ENCODE results near the gene CEP89.
"Not testable (repeated sequence)": the region's sequence is repeated elsewhere in the genome, so short reads cannot be mapped to it uniquely, and the experiment has no call there.

CEP89 gene

DNA sequence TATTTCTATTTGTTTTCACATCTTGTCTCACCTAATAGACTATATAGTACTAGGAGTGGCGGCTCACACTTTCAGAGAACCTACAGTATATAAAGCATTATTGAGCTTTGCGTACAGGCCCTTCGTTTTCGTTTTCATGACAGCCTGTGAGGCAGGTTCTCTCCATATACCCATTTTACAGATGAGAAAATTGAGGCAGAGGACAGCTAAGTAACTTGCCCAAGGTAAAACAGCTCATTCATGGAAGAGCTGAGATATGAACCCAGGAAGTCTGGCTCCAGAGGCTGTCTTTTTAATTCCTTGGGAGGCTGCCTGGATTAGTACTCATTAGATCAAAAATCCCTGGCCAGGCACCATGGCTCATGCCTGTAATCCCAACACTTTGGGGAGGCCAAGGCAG is 29.2 kb upstream of the CEP89 start:
- no peak for DNase-seq
- intact Hi-C loops (cut with DNase I; ENCODE audit: low total_unique reads), result no loop called here
- Histone ChIP-seq H3K27me3 (no peaks in the 10 kb centered on the region), H3K27ac (no peak overlapping the region), H3K4me3 (no peak overlapping the region), H3K4me1 (no peaks in the 10 kb centered on the region), H3K36me3 (peaks cover 0 to 12% (median 0%) of the 10 kb centered on the region in 3 donors), H3K9me3 (no peaks in the 10 kb centered on the region)
- no peak for TF ChIP-seq CTCF (IDR thresholded peaks at IDR 0.05)

- H3K27ac ChIP-seq, result no peak overlapping the region
- H3K9me3 ChIP-seq, result no peaks in the 10 kb centered on the region
- no peaks in the 10 kb centered on the region for H3K27me3 ChIP-seq
- peaks cover 0 to 12% (median 0%) of the 10 kb centered on the region in 3 donors for H3K36me3 ChIP-seq
- no peak overlapping the region for H3K4me3 ChIP-seq
- no peak for TF ChIP-seq CTCF (IDR thresholded peaks at IDR 0.05)
- H3K4me1 ChIP-seq, result no peaks in the 10 kb centered on the region
- DNase-seq, result no peak
- intact Hi-C loops (cut with DNase I; ENCODE audit: low total_unique reads), result no loop called here
Observed at GRCh38 chr19:33000510-33000909, 28.8 kb upstream of the CEP89 start.

GRCh38 chr19:32998722-32999121 is 27.0 kb upstream of the CEP89 start:
- Histone ChIP-seq H3K4me1 (no peaks in the 10 kb centered on the region), H3K4me3 (no peak overlapping the region), H3K27ac (no peak overlapping the region), H3K36me3 (peaks cover 0 to 12% (median 0%) of the 10 kb centered on the region in 3 donors), H3K27me3 (no peaks in the 10 kb centered on the region), H3K9me3 (no peaks in the 10 kb centered on the region)
- DNase-seq, result no peak
- TF ChIP-seq CTCF (IDR thresholded peaks at IDR 0.05), result no peak
- intact Hi-C loops (cut with DNase I; ENCODE audit: low total_unique reads), result no loop called here

GRCh38 chr19:32997716-32998355 is 26.1 kb upstream of the CEP89 start:
- Histone ChIP-seq H3K9me3 (no peaks in the 10 kb centered on the region), H3K27ac (no peak overlapping the region), H3K4me1 (no peaks in the 10 kb centered on the region), H3K27me3 (no peaks in the 10 kb centered on the region), H3K36me3 (peaks cover 0 to 12% (median 0%) of the 10 kb centered on the region in 3 donors), H3K4me3 (no peak overlapping the region)
- TF ChIP-seq CTCF (IDR thresholded peaks at IDR 0.05), result no peak
- DNase-seq, result no peak
- intact Hi-C loops (cut with DNase I; ENCODE audit: low total_unique reads), result no loop called here

- peaks cover 0 to 12% (median 0%) of the 10 kb centered on the region in 3 donors for H3K36me3 ChIP-seq
- H3K27ac ChIP-seq; H3K4me3 ChIP-seq; H3K4me1 ChIP-seq; DNase-seq; intact Hi-C loops (cut with DNase I; ENCODE audit: low total_unique reads); H3K27me3 ChIP-seq; H3K9me3 ChIP-seq: not testable (repeated sequence)
Observed at GRCh38 chr19:32997061-32997464, 25.3 kb upstream of the CEP89 start.

- H3K4me3 ChIP-seq; H3K27me3 ChIP-seq; H3K27ac ChIP-seq; H3K9me3 ChIP-seq; DNase-seq; H3K4me1 ChIP-seq; intact Hi-C loops (cut with DNase I; ENCODE audit: low total_unique reads): not testable (repeated sequence)
- H3K36me3 ChIP-seq, result peaks cover 0 to 12% (median 0%) of the 10 kb centered on the region in 3 donors
Observed at GRCh38 chr19:32995966-32996365, 24.2 kb upstream of the CEP89 start.

DNA sequence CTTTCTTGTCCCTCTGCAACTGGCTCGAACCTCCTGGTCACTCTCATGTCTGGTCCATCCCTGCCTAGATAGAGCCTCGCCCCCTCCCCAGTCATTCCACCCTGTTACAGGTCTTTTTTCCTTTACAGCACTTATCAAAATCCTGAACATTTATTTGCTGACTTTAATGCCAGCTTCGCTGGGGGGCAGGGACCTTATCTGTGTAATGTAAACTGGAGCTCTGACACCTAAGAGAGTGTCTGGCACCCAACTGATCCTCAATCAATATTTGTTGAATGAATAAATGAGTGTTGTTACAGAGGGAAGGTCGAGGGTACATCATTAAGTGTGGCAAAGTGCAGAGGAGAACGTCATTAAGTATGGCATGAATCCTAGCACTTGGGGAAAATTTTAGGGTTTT is 17.0 kb upstream of the CEP89 start:
- no peak for DNase-seq
- Histone ChIP-seq H3K4me1 (no peaks in the 10 kb centered on the region), H3K27ac (no peak overlapping the region), H3K27me3 (no peaks in the 10 kb centered on the region), H3K9me3 (no peaks in the 10 kb centered on the region), H3K4me3 (no peak overlapping the region), H3K36me3 (no peaks in the 10 kb centered on the region)
- TF ChIP-seq CTCF (IDR thresholded peaks at IDR 0.05), result no peak
- intact Hi-C loops (cut with DNase I; ENCODE audit: low total_unique reads), result no loop called here

- H3K27ac ChIP-seq; H3K4me1 ChIP-seq; DNase-seq; H3K9me3 ChIP-seq; H3K4me3 ChIP-seq; H3K36me3 ChIP-seq; H3K27me3 ChIP-seq; intact Hi-C loops (cut with DNase I; ENCODE audit: low total_unique reads): not testable (repeated sequence)
Observed at GRCh38 chr19:32988254-32988653, 16.5 kb upstream of the CEP89 start.

- DNase-seq; H3K27me3 ChIP-seq; H3K36me3 ChIP-seq; intact Hi-C loops (cut with DNase I; ENCODE audit: low total_unique reads); H3K4me3 ChIP-seq; H3K27ac ChIP-seq; H3K4me1 ChIP-seq; H3K9me3 ChIP-seq: not testable (repeated sequence)
Observed at GRCh38 chr19:32982488-32982887, 10.7 kb upstream of the CEP89 start.

All from tibial artery (tissue), 4 donors.